Aorta (tissue), 5 donors: ENCODE results near the gene PCDHB16. TPM values are rescaled to one million over a fixed set of nuclear protein-coding genes. Genes with fewer than 3 reads are reported as not detected.

Experiments used
- ATAC-seq: fragments of 200-7000 bp; cut with Tn5 transposase; one replicate; pipeline ENCODE4 v1.9.1; 2022; ENCODE audit warnings: moderate library complexity; ENCODE audit not compliant: low FRiP score
- DNase-seq, 2 donors: peaks; one replicate each; pipeline ENCODE4 v3.0.0-alpha.2; 2020
- H3K27ac ChIP-seq, 2 donors: one replicate each; pipeline ENCODE4 v1.5.1; 2013; ENCODE audit warnings: low read length in 2 of 2, mild to moderate bottlenecking in 2 of 2, moderate library complexity in 2 of 2, control low read depth in 1 of 2, inconsistent platforms in 1 of 2, low read depth in 1 of 2
- H3K27me3 ChIP-seq, 2 donors: one replicate each; pipeline ENCODE4 v1.6.1; 2013; ENCODE audit warnings: control low read depth in 1 of 2, low read length in 1 of 2, mild to moderate bottlenecking in 1 of 2, moderate library complexity in 1 of 2; ENCODE audit not compliant: insufficient read depth in 2 of 2, control insufficient read depth in 1 of 2
- H3K36me3 ChIP-seq, 2 donors: one replicate each; pipeline ENCODE4 v1.6.1; 2013; ENCODE audit warnings: control low read depth in 1 of 2, low read length in 1 of 2, mild to moderate bottlenecking in 1 of 2; ENCODE audit not compliant: insufficient read depth in 2 of 2, control insufficient read depth in 1 of 2
- H3K4me1 ChIP-seq, 2 donors: one replicate each; pipeline ENCODE4 v1.6.1; 2013; ENCODE audit warnings: low read length in 2 of 2, control low read depth in 1 of 2, mild to moderate bottlenecking in 1 of 2, moderate library complexity in 1 of 2; ENCODE audit not compliant: insufficient read depth in 2 of 2, control insufficient read depth in 1 of 2
- H3K4me3 ChIP-seq, 2 donors: one replicate each; pipeline ENCODE4 v1.5.1; 2013; ENCODE audit warnings: low read length in 2 of 2, control low read depth in 1 of 2, mild to moderate bottlenecking in 1 of 2
- H3K9me3 ChIP-seq: one replicate; pipeline ENCODE4 v1.6.1; 2013; ENCODE audit warnings: mild to moderate bottlenecking, low read length; ENCODE audit not compliant: control insufficient read depth
- WGBS, 2 donors: extraction: QIAGEN DNeasy Blood & Tissue Kit; methylation state at CpG; one replicate each; pipeline ENCODE4 v1.1.7; 2013; 5-methylcytosine and 5-hydroxymethylcytosine counted together
- intact Hi-C, 2 donors: fragments of 100-400 bp; cut with DNase I; formaldehyde crosslinking; loops; one replicate each; pipeline versions ENCODE4 v1.14.2 to v1.15.0; 2022
- polyA plus RNA-seq, 2 donors: library from polyadenylated mRNA; stranded (reverse); fragments of 200-250 nt; gene quantifications; one replicate each; pipeline ENCODE4 v1.2.3, GENCODE V29; 2013
- total RNA-seq, 2 donors: library from RNA; stranded (reverse); fragmentation: NEBNext Ultra II Directional; extraction: Animal tissue kit (Norgen Biotek cat#: 25700); gene quantifications; one replicate each; pipeline ENCODE4 v1.2.1, GENCODE V29; 2021
- donor health status: healthy with polysubstance abuse.
- donor health status: Bipolar disorder and iron deficiency.
- donor health status: DM: no; HTN: no; CAD: no.
- donor health status: DM: no; HTN: no; CAD: no.
- donor health status: DM: yes; HTN: yes; CAD: no.

Gene PCDHB16
- total and polyA plus RNA-seq, 4 donors = 0.63 to 7.4 (median 5.0) TPM

- WGBS, 2 donors = 4 to 5% methylated on average over 15 of the region's 15 CpGs
- ATAC-seq (no peak), DNase-seq (no peak)
- Histone ChIP-seq H3K27ac (no peak overlapping the region), H3K36me3 (no peaks in the 10 kb centered on the region), H3K4me1 (no peaks in the 10 kb centered on the region), H3K27me3 (peaks cover 0 to 1% of the 10 kb centered on the region in 2 donors), H3K9me3 (peaks cover 21% of the 10 kb centered on the region), H3K4me3 (peak overlapping the region in 1 of 2 donors; percentile 30)
- intact Hi-C loops = loop anchor here (10.0 kb wide), 2 partner anchors 121 to 331 kb away; partner anchors contain the start of genes PCDHGA4 (in 1 of the 2), PCDHGB1 (in 1 of the 2) and PCDHGB2 (in 1 of the 2)
These were observed 52.0 kb downstream of the PCDHB16 start for GRCh38 chr5:141234109-141234667.

Other genes starting within 250 kb of the PCDHB16 start
Only the 30 nearest of the 37 such genes appear.
- gene PCDHB1, start 131.0 kb upstream of the PCDHB16 start, total RNA-seq = not detected
- not detected for gene PCDHB1, start 131.0 kb upstream of the PCDHB16 start, polyA plus RNA-seq
- gene PCDHB2, start 87.8 kb upstream of the PCDHB16 start, total RNA-seq = 1 to 10 TPM; 3.1 to 4.1 TPM
- gene PCDHB2, start 87.8 kb upstream of the PCDHB16 start, polyA plus RNA-seq = 1 to 10 TPM in 1 of 2 donors, under 1 TPM in 1; 0.50 to 2.6 TPM
- 1 to 10 TPM; 2.0 to 2.9 TPM for gene PCDHB3, start 81.9 kb upstream of the PCDHB16 start, total RNA-seq
- 1 to 10 TPM in 1 of 2 donors, under 1 TPM in 1; 0.25 to 1.2 TPM for gene PCDHB3, start 81.9 kb upstream of the PCDHB16 start, polyA plus RNA-seq
- gene PCDHB4, start 60.6 kb upstream of the PCDHB16 start, total RNA-seq = 1 to 10 TPM; 6.2 to 9.1 TPM
- gene PCDHB4, start 60.6 kb upstream of the PCDHB16 start, polyA plus RNA-seq = 1 to 10 TPM in 1 of 2 donors, under 1 TPM in 1; 0.88 to 5.8 TPM
- gene PCDHB5, start 47.2 kb upstream of the PCDHB16 start, total RNA-seq = 1 to 10 TPM; 4.1 to 4.2 TPM
- gene PCDHB5, start 47.2 kb upstream of the PCDHB16 start, polyA plus RNA-seq = 1 to 10 TPM in 1 of 2 donors, under 1 TPM in 1; 0.63 to 3.0 TPM
- 1 to 10 TPM; 1.9 to 2.7 TPM for gene PCDHB6, start 32.3 kb upstream of the PCDHB16 start, total RNA-seq
- 1 to 10 TPM in 1 of 2 donors, under 1 TPM in 1; 0.63 to 2.6 TPM for gene PCDHB6, start 32.3 kb upstream of the PCDHB16 start, polyA plus RNA-seq
- 1 to 10 TPM; 5.0 to 6.7 TPM for gene PCDHB7, start 9.7 kb upstream of the PCDHB16 start, total RNA-seq
- 1 to 10 TPM; 2.3 to 5.5 TPM for gene PCDHB7, start 9.7 kb upstream of the PCDHB16 start, polyA plus RNA-seq
- gene PCDHB8, start 4.6 kb upstream of the PCDHB16 start, total RNA-seq = 1 to 10 TPM; 4.1 to 4.3 TPM
- under 1 TPM in 1 of 2 donors, not detected in 1; 0.77 TPM for gene PCDHB8, start 4.6 kb upstream of the PCDHB16 start, polyA plus RNA-seq
- 1 to 10 TPM; 3.0 to 3.8 TPM for gene PCDHB9, start 4.8 kb downstream of the PCDHB16 start, total RNA-seq
- 1 to 10 TPM in 1 of 2 donors, under 1 TPM in 1; 0.25 to 2.1 TPM for gene PCDHB9, start 4.8 kb downstream of the PCDHB16 start, polyA plus RNA-seq
- 1 to 10 TPM; 3.6 to 7.7 TPM for gene PCDHB10, start 10.0 kb downstream of the PCDHB16 start, total RNA-seq
- gene PCDHB10, start 10.0 kb downstream of the PCDHB16 start, polyA plus RNA-seq = 1 to 10 TPM in 1 of 2 donors, under 1 TPM in 1; 0.25 to 4.5 TPM
- 10 to 100 TPM in 1 of 2 donors, 1 to 10 TPM in 1; 8.1 to 15.3 TPM for gene PCDHB11, start 17.2 kb downstream of the PCDHB16 start, total RNA-seq
- 1 to 10 TPM; 2.9 to 4.7 TPM for gene PCDHB11, start 17.2 kb downstream of the PCDHB16 start, polyA plus RNA-seq
- 1 to 10 TPM; 5.7 to 6.7 TPM for gene PCDHB12, start 26.3 kb downstream of the PCDHB16 start, total RNA-seq
- 1 to 10 TPM in 1 of 2 donors, under 1 TPM in 1; 0.75 to 2.9 TPM for gene PCDHB12, start 26.3 kb downstream of the PCDHB16 start, polyA plus RNA-seq
- gene PCDHB13, start 31.5 kb downstream of the PCDHB16 start, total RNA-seq = 1 to 10 TPM; 4.2 to 6.7 TPM
- gene PCDHB13, start 31.5 kb downstream of the PCDHB16 start, polyA plus RNA-seq = 1 to 10 TPM in 1 of 2 donors, under 1 TPM in 1; 0.75 to 1.3 TPM
- gene PCDHB14, start 41.0 kb downstream of the PCDHB16 start, total RNA-seq = 10 to 100 TPM in 1 of 2 donors, 1 to 10 TPM in 1; 7.5 to 10.1 TPM
- 1 to 10 TPM; 1.0 to 5.0 TPM for gene PCDHB14, start 41.0 kb downstream of the PCDHB16 start, polyA plus RNA-seq
- 10 to 100 TPM in 1 of 2 donors, 1 to 10 TPM in 1; 8.7 to 10.9 TPM for gene PCDHB15, start 63.0 kb downstream of the PCDHB16 start, total RNA-seq
- 10 to 100 TPM in 1 of 2 donors, 1 to 10 TPM in 1; 4.4 to 12.1 TPM for gene PCDHB15, start 63.0 kb downstream of the PCDHB16 start, polyA plus RNA-seq
- 1 to 10 TPM in 1 of 2 donors, under 1 TPM in 1; 0.69 to 1.1 TPM for gene SLC25A2, start 121.7 kb downstream of the PCDHB16 start, total RNA-seq
- not detected for gene SLC25A2, start 121.7 kb downstream of the PCDHB16 start, polyA plus RNA-seq
- gene TAF7, start 138.4 kb downstream of the PCDHB16 start, total RNA-seq = 10 to 100 TPM; 59.8 to 79.1 TPM
- gene TAF7, start 138.4 kb downstream of the PCDHB16 start, polyA plus RNA-seq = 10 to 100 TPM; 53.5 to 65.3 TPM
- gene PCDHGA1, start 148.1 kb downstream of the PCDHB16 start, total RNA-seq = 1 to 10 TPM in 1 of 2 donors, under 1 TPM in 1; 0.91 to 1.6 TPM
- 1 to 10 TPM in 1 of 2 donors, not detected in 1; 1.0 TPM for gene PCDHGA1, start 148.1 kb downstream of the PCDHB16 start, polyA plus RNA-seq
- 10 to 100 TPM in 1 of 2 donors, 1 to 10 TPM in 1; 6.2 to 10.6 TPM for gene PCDHGA2, start 156.4 kb downstream of the PCDHB16 start, total RNA-seq
- gene PCDHGA2, start 156.4 kb downstream of the PCDHB16 start, polyA plus RNA-seq = 1 to 10 TPM in 1 of 2 donors, under 1 TPM in 1; 0.75 to 4.2 TPM
- gene PCDHGA3, start 161.4 kb downstream of the PCDHB16 start, total RNA-seq = 1 to 10 TPM; 4.1 to 7.4 TPM
- 1 to 10 TPM in 1 of 2 donors, under 1 TPM in 1; 0.50 to 2.4 TPM for gene PCDHGA3, start 161.4 kb downstream of the PCDHB16 start, polyA plus RNA-seq
- gene PCDHGB1, start 167.7 kb downstream of the PCDHB16 start, total RNA-seq = 1 to 10 TPM; 3.5 to 6.5 TPM
- gene PCDHGB1, start 167.7 kb downstream of the PCDHB16 start, polyA plus RNA-seq = under 1 TPM; 0.75 to 0.92 TPM
- gene PCDHGA4, start 172.6 kb downstream of the PCDHB16 start, total RNA-seq = 10 to 100 TPM in 1 of 2 donors, 1 to 10 TPM in 1; 7.1 to 10.2 TPM
- 1 to 10 TPM; 1.3 to 2.0 TPM for gene PCDHGA4, start 172.6 kb downstream of the PCDHB16 start, polyA plus RNA-seq
- 10 to 100 TPM in 1 of 2 donors, 1 to 10 TPM in 1; 6.5 to 11.7 TPM for gene PCDHGB2, start 177.6 kb downstream of the PCDHB16 start, total RNA-seq
- 1 to 10 TPM in 1 of 2 donors, under 1 TPM in 1; 0.38 to 1.1 TPM for gene PCDHGB2, start 177.6 kb downstream of the PCDHB16 start, polyA plus RNA-seq
- gene PCDHGA5, start 181.8 kb downstream of the PCDHB16 start, total RNA-seq = 10 to 100 TPM in 1 of 2 donors, 1 to 10 TPM in 1; 7.5 to 11.5 TPM
- 1 to 10 TPM in 1 of 2 donors, under 1 TPM in 1; 0.25 to 1.4 TPM for gene PCDHGA5, start 181.8 kb downstream of the PCDHB16 start, polyA plus RNA-seq
- 1 to 10 TPM; 7.4 to 9.7 TPM for gene PCDHGB3, start 187.9 kb downstream of the PCDHB16 start, total RNA-seq
- gene PCDHGB3, start 187.9 kb downstream of the PCDHB16 start, polyA plus RNA-seq = under 1 TPM in 1 of 2 donors, not detected in 1; 0.82 TPM
- 10 to 100 TPM in 1 of 2 donors, 1 to 10 TPM in 1; 8.8 to 12.0 TPM for gene PCDHGA6, start 191.5 kb downstream of the PCDHB16 start, total RNA-seq
- 1 to 10 TPM in 1 of 2 donors, under 1 TPM in 1; 0.38 to 4.0 TPM for gene PCDHGA6, start 191.5 kb downstream of the PCDHB16 start, polyA plus RNA-seq
- gene PCDHGA7, start 200.4 kb downstream of the PCDHB16 start, total RNA-seq = 1 to 10 TPM; 6.4 to 8.0 TPM
- 1 to 10 TPM in 1 of 2 donors, not detected in 1; 2.1 TPM for gene PCDHGA7, start 200.4 kb downstream of the PCDHB16 start, polyA plus RNA-seq
- 10 to 100 TPM in 1 of 2 donors, 1 to 10 TPM in 1; 7.3 to 10.1 TPM for gene PCDHGB4, start 205.3 kb downstream of the PCDHB16 start, total RNA-seq
- gene PCDHGB4, start 205.3 kb downstream of the PCDHB16 start, polyA plus RNA-seq = 1 to 10 TPM in 1 of 2 donors, under 1 TPM in 1; 0.50 to 2.7 TPM
- 1 to 10 TPM; 3.0 to 6.8 TPM for gene PCDHGA8, start 210.2 kb downstream of the PCDHB16 start, total RNA-seq
- under 1 TPM; 0.13 to 0.54 TPM for gene PCDHGA8, start 210.2 kb downstream of the PCDHB16 start, polyA plus RNA-seq
- gene PCDHGB5, start 215.6 kb downstream of the PCDHB16 start, total RNA-seq = 10 to 100 TPM; 11.7 to 18.2 TPM
- 1 to 10 TPM; 2.0 to 5.0 TPM for gene PCDHGB5, start 215.6 kb downstream of the PCDHB16 start, polyA plus RNA-seq